CD4-positive, alpha-beta T cell treated with Interleukin-12 subunit alpha and Interleukin-12 subunit beta, for 1 hour (primary cell): ENCODE results near the gene GLIS1.

Experiments
- DNase-seq: peaks from one replicate; pipeline ENCODE4 v3.0.0-alpha.2; 2020

The GLIS1 gene

GRCh38 chr1:53477651-53478501 lies 261.1 kb downstream of the GLIS1 start:
- DNase-seq, result no peak

GRCh38 chr1:53476579-53476978 lies 262.4 kb downstream of the GLIS1 start:
- DNase-seq, result no peak

- DNase-seq, result no peak
Measured at GRCh38 chr1:53475664-53476063, 263.3 kb downstream of the GLIS1 start.

- peak; percentile 6 for DNase-seq
Measured at GRCh38 chr1:53473463-53473862, 265.5 kb downstream of the GLIS1 start.

GRCh38 chr1:53471000-53471399 lies 268.0 kb downstream of the GLIS1 start:
- DNase-seq, result no peak

- DNase-seq, result no peak
Measured at GRCh38 chr1:53470584-53470983, 268.4 kb downstream of the GLIS1 start.

GRCh38 chr1:53470155-53470554 lies 268.8 kb downstream of the GLIS1 start:
- no peak for DNase-seq

- no peak for DNase-seq
Measured at GRCh38 chr1:53469373-53469772, 269.6 kb downstream of the GLIS1 start.

- DNase-seq, result no peak
Measured at GRCh38 chr1:53468374-53468773, 270.6 kb downstream of the GLIS1 start.

- no peak for DNase-seq
Measured at GRCh38 chr1:53467391-53467790, 271.6 kb downstream of the GLIS1 start.

GRCh38 chr1:53465023-53465957 lies 273.7 kb downstream of the GLIS1 start:
- no peak for DNase-seq

GRCh38 chr1:53463961-53464899 lies 274.7 kb downstream of the GLIS1 start:
- no peak for DNase-seq

- DNase-seq, result no peak
Measured at GRCh38 chr1:53462769-53463501, 276.0 kb downstream of the GLIS1 start.

GRCh38 chr1:53462193-53462592 lies 276.8 kb downstream of the GLIS1 start:
- no peak for DNase-seq

GRCh38 chr1:53461323-53462044 lies 277.5 kb downstream of the GLIS1 start:
- no peak for DNase-seq

GRCh38 chr1:53460666-53461322 lies 278.2 kb downstream of the GLIS1 start:
- DNase-seq, result no peak

- no peak for DNase-seq
Measured at GRCh38 chr1:53460211-53460634, 278.7 kb downstream of the GLIS1 start.

GRCh38 chr1:53459321-53460175 lies 279.4 kb downstream of the GLIS1 start, which contains the start of gene DMRTB1:
TSS of gene DMRTB1 (plus strand) at chr1:53459399. CDS start at chr1:53459454, 55 bp downstream.
- no peak for DNase-seq

GRCh38 chr1:53458634-53459033 lies 280.3 kb downstream of the GLIS1 start:
- DNase-seq, result no peak
